Left cardiac atrium (tissue), 4 donors: Measurements from ENCODE around the gene LILRB1. TPM values are rescaled to one million over a fixed set of nuclear protein-coding genes. Genes with fewer than 3 reads are reported as not detected.
"Not testable (repeated sequence)": the region's sequence is repeated elsewhere in the genome, so short reads cannot be mapped to it uniquely, and the experiment has no call there.

Experiments
- ATAC-seq, 2 donors: fragments of 200-7000 bp; cut with Tn5 transposase; one replicate each; pipeline ENCODE4 v1.9.1; 2020; ENCODE audit warnings: mild to moderate bottlenecking in 2 of 2, moderate library complexity in 2 of 2
- DNase-seq: peaks from one replicate; pipeline ENCODE4 v3.0.0-alpha.2; 2020
- intact Hi-C, 2 donors: fragments of 100-400 bp; cut with DNase I; formaldehyde crosslinking; loops; one replicate each; pipeline versions ENCODE4 v1.14.1 to v1.15.1; 2022 to 2023
- total RNA-seq, 2 donors: library from RNA; stranded (reverse); fragmentation: NEBNext Ultra II Directional; extraction: Animal tissue kit (Norgen Biotek cat#: 25700); gene quantifications; one replicate each; pipeline ENCODE4 v1.2.1, GENCODE V29; 2021
- donor health status: DM: no; HTN: yes; CAD: no.
- donor health status: DM: no; HTN: yes; CAD: no; lungs with severe emphysema.
- donor health status: DM: yes; HTN: yes; CAD: no.
- donor health status: Dilated cardiomyopathy.

Gene LILRB1
- total RNA-seq, 2 donors from 2014 or later, result 3.1 to 4.2 TPM

DNA sequence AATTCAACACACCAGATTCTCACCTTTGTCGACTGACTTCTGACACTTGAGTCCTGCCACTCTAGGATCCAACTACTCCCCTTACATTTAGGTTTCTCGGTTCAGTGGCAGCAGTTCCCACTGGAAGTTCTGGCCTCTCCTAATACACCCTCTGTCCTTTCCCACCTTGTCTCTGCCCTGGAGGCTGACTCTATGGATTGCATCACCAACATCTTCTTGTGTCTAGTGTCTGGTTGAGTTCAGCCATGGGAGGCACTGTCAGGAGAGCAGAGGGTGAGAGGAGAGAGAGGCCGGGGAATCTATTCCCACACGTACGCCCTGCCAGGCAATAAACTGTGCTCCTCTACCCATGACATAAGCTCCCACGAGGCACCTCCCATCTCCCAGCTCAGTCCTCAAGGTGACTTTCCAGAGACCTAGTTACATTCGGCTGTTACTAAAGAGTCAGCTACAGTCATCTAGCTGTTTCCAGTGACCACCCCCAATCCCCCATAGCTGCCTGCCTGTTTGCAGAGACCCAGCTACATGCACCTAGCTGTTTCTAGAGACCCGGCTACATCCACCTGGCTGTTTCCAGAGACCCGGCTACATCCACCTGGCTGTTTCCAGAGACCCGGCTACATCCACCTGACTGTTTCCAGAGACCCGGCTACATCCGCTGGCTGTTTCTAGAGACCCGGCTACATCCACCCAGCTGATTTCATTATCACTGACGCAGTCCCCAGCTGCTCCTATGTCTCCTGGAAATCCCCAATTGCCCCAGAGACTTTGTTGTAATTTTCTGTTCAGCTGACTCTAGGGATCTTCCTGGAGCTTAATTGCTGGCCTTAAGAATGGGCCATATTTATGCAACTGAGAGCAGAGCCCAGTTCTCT is 24.4 kb downstream of the LILRB1 start:
- intact Hi-C loops, result no loop called here
- ATAC-seq, result peak in 1 of 2 donors; percentile 54
- no peak for DNase-seq

DNA sequence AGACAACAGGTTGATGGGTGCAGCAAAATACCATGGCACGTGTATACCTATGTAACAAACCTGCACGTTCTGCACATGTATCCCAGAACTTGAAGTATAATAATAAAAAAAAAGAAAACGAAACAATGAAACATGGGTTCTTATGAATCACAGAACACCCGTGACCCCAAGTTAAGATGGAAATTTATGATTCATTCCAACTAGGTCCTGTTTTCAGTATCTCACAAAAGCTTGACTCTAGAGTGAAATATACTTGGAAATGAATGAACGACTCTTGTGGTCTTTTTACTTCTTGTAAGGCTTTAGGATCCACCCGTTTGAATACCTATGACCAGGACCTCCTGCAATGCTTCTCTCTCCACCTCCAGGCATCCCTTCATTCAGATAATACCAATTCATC is 29.0 kb downstream of the LILRB1 start:
- no peak for DNase-seq
- intact Hi-C loops, result no loop called here
- ATAC-seq, result no peak

DNA sequence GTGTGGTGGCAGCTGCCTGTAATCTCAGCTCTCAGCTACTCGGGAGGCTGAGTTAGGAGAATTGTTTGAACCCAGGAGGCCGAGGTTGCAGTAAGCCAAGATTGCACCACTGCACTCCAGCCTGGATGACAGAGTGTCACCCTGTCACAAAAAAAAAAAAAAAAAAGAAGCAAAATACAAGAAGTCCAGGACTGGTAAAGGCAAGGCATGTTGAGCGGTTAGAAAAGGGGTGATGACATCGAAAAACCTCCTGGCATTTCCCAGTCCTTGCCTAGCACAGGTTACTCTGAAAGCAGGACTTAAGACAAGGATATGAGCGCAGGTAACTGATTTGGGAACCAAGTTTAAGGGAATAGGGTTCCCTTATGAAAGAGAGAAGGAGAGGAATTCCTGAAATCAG is 30.0 kb downstream of the LILRB1 start:
- intact Hi-C loops, result no loop called here
- no peak for DNase-seq
- ATAC-seq, result no peak

DNA sequence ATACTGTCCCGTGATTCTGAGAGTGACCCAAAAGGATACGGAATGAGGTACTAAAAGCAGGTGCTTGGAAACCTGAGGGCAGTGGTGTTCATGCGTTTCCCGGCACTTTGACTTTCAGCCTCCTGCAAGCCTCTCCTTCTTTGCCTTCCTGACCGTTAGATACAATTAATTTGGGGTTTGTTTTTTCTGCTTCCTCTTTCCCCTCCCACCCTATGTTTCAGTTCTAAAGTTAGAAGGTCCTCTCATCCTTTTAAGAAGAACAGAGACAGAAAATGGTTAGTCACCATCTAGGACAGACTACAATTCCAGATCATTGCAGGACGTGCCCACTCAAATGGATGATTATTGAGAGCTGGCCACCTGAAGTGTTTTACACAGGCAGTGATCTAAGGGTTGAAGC is 30.7 kb downstream of the LILRB1 start:
- intact Hi-C loops, result no loop called here
- ATAC-seq (no peak), DNase-seq (no peak)

DNA sequence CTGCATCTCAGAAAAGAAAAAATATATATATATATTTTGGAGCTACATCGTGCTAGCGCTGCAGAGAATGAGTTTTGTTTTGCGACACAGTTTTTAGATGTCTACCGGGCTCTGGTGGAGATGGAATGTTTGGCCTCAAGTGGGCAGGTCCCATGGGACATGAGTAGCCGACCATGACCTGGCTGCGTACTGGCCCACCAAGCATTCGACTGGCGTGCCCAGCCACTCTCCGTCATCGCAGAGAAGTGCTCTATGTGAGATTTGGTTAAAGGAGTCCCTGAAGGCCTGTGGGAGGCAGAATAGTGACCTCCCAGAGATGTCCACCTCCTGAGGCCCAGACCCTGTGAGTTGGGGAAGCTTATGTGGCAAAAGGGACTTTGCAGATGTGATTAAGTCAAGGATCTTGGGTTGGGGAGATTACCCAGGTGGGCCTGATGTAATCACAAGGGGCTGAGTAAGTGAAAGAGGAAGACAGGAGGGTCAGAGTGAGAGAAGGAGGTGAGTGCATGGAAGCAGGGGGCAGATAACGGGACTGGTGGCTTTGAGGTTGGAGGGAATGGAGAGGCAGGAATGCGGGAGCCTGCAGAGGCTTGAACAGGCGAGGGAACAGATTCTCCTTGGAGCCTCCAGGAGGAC is 31.7 kb downstream of the LILRB1 start:
- intact Hi-C loops, result no loop called here
- ATAC-seq (no peak), DNase-seq (no peak)

DNA sequence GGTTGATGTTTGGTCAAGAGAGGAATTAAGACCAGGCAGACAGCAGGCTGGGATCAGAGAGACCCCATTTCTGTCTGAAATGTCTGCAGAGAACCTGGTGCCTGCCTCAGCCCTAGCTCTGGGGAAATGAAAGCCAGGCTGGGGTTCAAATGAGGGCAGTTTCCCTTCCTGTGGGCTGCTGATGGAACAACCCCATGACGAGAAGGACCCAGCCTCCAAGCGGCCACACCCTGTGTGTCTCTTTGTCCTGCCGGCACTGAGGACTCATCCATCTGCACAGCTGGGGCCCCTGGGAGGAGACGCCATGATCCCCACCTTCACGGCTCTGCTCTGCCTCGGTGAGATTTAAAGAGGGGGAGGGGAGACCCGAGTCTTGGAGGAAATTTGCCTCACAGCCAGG is 32.4 kb downstream of the LILRB1 start, which contains the start of gene LILRB4:
Gene LILRB4 (plus strand): TSS at position 256 of the 400 bp plus-strand sequence. CDS start 49 bp downstream, at position 305.
- intact Hi-C loops, result no loop called here
- peak; percentile 15 to 87 for ATAC-seq
- DNase-seq, result peak; percentile 36

DNA sequence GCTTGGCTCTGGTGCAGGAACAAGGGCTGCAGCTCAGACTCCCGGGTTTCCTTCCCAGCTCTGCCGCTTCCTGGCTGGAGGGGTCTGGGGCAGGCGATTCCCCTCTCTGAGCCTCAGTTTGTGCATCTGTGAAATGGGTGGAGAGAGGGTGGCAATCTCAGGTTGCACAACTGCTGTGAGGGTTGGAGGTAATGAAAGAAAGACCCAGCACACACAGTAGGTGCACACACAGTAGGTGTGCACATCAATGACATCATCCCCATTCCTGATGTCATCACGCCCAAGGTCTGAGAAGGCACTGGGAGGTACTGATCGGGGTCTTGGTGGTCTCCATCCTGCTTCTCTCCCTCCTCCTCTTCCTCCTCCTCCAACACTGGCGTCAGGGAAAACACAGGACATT is 35.2 kb downstream of the LILRB1 start:
- ATAC-seq, result no peak

DNA sequence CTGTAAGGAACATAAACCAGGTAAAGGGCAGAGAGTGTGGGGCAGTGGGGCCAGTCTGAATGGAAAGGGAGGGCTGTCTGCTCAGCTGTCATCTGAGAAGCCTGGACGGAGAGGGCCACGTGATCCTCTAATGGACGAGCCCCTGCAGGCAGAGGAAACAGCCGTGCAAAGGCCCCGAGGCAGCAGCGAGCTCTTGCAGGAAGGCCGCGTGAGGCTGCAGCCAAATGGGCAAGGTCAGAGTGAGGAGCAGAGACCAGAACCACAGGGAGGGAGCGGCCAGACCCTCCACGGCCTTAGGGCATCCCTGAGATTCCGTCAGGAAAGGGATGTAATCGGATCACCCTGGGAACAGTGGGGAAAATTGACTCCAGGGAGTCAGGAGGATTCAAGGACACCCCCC is 36.9 kb downstream of the LILRB1 start:
- ATAC-seq, result no peak
- intact Hi-C loops, result no loop called here
- no peak for DNase-seq

More for the DNA sequence above, 35.2 kb downstream of the LILRB1 start:
- no peak for DNase-seq
- intact Hi-C loops, result no loop called here

DNA sequence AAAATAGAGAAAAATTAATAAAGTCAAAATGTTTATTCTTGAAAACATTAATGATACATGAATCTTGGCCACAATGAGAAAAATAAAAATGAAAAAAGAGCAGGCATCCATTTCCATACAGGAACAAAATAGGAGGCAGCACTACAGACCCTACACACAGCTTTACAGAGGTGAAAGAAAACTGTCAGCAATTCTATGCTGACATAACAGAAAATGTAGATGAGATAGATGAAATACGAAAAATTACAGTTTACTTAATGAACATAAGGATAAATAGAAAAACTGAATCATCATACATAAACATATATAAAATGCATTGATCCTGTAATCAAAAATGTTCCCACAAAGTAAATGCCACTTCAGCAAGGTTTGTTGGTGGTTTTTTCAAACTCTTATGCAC is 38.1 kb downstream of the LILRB1 start:
- no peak for DNase-seq
- intact Hi-C loops, result no loop called here
- ATAC-seq, result no peak

DNA sequence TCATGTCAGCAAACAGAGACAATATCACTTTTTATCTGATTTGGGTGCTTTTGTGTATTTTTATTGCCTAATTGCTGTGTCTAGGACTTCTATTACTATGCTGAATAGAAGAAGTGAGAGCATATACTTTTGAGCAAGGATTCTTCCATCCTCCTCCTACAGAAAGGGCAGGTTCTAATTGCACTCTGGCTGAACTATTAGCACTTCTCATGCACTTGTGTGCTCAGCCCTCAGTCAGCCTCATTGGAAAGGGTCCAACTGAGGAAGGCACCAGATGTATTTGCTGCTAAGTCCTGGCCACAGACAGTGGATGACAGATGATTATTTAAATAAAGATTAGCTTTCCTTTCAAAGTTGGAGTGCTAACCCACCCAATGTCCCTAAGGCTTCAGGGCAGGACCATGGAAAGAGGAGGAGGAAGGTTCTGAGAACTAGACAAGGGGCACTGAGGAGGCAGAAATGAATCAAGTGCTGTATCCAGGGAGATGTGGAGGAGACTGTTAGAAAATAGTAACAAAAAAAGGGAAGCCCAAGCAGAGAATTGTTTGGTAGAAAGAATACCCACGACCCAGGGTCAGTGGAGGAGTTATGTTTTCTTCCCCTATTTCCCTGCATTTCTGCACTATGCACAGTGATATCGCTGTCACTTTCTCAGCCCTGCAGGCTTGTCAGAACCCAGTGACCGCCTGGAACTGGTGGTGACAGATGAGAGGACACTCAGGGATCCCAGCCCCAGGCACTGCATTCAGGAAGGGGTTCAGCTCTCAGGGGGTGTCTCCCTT is 40.5 kb downstream of the LILRB1 start:
- peak in 1 of 2 donors; percentile 37 for ATAC-seq
- no peak for DNase-seq
- intact Hi-C loops, result no loop called here

DNA sequence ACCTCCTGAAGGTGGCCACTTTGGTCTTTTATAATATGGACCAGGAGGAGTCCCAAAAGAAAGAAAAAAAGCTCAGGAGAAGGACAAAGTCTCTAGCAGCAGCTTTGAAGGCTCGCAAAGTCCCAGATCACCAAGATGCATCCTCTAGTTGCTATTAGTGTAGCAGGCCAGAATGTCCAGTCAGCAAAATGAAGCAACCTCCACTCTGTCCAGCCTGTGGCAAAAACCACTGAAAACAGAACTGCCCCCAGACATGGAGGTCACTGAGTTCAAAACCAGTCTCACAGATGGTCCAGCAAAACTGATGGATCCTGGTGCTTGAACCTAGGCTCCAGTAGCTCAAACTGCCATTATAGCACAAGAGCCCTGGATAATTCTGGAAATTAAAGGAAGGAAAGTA is 42.9 kb downstream of the LILRB1 start:
- peak in 1 of 2 donors; percentile 69 for ATAC-seq

DNA sequence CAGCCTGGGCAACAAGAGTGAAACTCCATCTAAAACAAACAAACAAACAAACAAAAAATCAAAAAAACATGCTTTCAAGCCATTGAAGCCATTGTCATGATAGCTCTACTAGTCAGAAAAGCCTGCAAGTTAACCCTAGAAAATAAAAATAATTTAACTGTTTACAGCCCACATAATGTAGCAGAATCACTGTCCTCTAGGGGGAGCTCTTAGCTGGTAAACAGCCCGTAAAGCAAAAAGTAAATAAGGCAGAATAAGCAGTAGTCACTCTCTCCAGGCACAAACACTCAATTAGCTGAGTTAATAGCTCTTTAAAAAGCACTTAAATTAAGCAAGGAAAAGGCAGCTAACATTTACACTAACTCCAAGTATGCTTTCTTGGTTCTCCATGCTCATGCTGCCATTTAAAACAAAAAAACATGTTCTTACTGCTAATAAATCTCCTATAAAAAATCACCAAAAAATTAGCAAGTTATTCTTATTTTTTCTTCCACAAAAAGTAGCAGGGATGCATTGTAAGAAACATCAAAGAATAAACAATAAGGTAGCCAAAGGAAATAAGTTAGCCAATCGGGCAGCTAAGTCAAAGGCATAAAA is 43.8 kb downstream of the LILRB1 start:
- no peak for ATAC-seq
- intact Hi-C loops, result no loop called here
- DNase-seq, result no peak

More for the DNA sequence above, 42.9 kb downstream of the LILRB1 start:
- intact Hi-C loops, result no loop called here
- DNase-seq, result no peak

DNA sequence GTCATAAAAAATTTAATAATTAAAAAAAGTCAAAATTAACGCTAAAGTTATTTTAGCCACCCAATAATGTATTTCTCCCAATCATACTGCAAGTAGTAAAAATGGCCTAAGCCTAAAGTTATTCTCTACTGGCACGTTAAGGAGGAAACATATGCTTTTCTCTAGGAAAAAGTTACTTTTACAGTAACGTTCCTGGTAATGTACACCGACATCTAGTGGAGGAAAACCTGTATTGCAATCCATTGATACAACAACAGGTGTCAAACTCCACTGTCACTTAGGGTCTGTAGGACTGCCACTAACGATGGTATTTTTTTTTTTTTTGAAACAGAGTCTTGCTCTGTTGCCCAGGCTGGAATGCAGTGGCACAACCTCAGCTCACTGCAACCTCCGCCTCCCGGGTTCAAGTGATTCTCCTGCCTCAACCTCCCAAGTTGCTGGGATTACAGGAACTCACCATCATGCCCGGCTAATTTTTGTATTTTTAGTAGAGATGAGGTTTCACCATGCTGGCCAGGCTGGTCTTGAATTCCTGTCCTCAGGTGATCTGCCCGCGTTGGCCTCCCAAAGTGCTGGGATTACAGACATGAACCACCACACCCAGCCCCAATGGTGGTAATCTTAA is 46.0 kb downstream of the LILRB1 start:
- ATAC-seq, DNase-seq: not testable (repeated sequence)
- intact Hi-C loops, result loop anchor here in 1 of 2 donors (5.0 kb wide), 1 partner anchor 194 kb away; no protein-coding TSS in a partner anchor

DNA sequence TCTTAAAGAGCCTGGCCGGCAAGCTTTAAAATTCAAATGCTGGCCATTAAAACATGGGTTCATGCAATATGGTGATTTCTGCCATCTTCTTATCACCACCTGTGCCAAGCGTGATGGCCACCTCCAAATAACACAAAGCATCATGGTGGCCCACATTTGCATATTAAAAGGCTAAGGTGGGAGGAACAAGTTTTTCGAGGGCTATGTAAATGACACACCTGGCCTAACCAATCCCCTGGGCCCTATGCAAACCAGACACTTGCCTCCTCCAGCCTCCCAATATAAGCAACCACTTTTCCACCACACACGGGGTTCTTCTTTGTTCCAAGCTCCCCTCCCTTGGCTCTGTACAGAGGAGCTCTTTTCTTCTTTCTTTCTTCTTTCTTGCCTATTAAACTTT is 46.9 kb downstream of the LILRB1 start:
- intact Hi-C loops, result loop anchor here in 1 of 2 donors (5.0 kb wide), 1 partner anchor 195 kb away; no protein-coding TSS in a partner anchor
- ATAC-seq (no peak), DNase-seq (no peak)

DNA sequence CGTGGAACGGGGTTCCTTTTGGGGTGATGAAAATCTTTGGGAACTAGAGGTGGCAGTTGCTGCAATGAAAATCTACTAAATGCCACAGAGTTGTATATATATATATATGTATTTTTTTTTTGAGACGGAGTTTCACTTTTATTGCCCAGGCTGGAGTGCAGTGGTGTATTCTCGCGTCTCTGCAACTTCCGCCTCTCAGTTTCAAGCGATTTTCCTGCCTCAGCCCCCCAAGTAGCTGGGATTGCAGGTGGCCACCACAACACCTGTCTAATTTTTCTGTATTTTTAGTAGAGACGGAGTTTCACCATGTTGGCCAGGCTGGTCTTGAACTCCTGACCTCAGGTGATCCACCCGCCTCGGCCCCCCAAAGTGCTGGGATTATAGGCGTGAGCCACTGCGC is 51.3 kb downstream of the LILRB1 start:
- intact Hi-C loops, DNase-seq, ATAC-seq: not testable (repeated sequence)

DNA sequence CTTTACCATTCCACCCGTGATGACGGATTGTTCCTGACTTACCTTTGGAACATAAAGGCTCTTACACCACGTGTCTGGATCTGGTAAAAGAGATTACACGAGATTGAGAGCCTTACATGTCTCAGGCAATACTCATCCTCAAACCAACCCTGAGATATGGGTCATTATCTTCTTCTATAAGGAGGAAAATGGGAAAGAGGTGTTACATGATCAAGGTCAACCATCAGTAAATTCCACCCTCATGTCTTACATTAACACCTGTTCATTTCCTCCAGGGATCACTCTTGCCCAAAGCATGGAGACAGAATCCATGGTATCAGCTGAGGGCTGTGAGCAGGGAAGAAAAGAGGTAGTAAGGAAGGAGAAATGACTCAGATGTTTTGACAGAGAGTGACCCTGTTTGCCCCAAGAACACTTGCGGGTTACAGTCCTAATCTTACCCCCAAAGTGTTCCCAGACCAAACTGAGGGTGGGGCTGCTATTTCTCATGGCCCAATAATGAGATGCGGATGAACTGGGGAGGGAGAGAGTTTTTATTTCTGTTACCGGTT is 52.1 kb downstream of the LILRB1 start:
- ATAC-seq, result no peak
- intact Hi-C loops, result no loop called here
- DNase-seq, result no peak

DNA sequence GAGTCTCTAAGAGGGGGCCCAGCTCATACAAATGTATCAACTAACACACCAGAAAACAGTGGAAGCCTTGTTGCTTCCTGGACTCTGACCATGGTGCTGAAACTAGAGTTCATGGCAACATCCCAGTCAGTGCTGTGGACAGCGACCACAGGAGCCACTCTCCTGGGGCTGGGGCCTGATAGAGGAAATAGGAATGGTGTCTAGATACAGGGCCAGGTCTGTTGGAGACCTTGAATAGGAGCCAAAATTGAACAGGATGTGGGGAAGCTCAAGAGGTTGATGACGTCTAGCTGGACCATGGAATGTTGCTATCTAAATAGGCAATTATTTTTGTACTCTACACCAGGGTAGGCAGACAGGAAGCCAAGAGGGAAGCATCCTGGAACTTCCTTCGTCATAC is 54.2 kb downstream of the LILRB1 start:
- no peak for DNase-seq
- ATAC-seq, result no peak
- intact Hi-C loops, result no loop called here
